Midbrain (tissue), 1 donor: ENCODE results near the gene TERT.

Experiments used
- DNase-seq: peaks from one replicate; lab custom pipeline; 2025; lab: John Stamatoyannopoulos, UW

Gene TERT

DNA sequence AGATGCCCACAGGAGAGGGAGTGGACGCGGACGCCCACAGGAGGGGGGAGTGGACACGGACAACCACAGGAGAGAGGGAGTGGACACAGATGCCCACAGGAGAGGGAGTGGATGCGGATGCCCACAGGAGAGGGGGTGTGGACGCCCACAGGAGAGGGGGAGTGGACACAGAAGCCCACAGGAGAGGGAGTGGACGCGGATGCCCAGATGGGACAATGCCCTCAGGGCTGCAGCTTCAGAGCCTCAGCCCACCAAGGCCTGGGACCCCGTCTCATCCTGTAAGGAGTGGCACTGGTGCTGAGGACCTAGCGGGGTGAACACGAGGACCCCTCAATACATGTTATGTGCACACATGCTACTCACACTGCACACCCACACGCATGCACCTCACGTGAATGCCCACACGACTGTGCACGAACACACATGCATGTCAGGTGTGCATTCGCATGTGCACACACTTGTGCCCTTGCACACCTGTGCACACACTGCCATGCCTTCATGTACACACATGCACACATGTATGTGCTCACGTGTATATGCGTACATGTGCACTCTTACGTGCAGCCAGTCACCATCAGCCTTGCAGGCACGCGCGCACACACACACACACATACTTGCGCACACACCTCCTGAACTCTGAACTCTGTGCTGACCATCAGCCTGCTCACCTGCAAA is 34.9 kb downstream of the TERT start:
- no peak for DNase-seq

DNA sequence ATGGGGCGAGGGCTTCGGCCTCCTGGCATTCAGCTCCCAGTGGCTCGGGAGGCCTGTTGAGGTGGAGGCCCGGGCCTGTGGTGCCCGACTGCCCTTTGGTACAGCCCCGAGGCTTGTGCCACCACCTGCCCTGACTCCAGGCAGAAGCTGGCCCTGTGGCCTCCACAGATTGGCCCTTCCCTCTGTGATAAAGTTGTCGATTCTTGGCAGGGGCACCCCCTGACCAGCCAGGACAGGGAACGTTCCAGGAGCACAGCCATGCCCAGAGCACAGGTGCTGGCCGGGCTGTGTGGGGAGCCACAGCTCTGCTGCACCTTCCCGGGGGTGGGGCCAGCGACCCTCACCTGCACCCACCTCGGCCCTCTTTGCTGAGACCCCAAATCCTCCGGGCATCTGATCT is 37.0 kb downstream of the TERT start:
- DNase-seq = no peak

DNA sequence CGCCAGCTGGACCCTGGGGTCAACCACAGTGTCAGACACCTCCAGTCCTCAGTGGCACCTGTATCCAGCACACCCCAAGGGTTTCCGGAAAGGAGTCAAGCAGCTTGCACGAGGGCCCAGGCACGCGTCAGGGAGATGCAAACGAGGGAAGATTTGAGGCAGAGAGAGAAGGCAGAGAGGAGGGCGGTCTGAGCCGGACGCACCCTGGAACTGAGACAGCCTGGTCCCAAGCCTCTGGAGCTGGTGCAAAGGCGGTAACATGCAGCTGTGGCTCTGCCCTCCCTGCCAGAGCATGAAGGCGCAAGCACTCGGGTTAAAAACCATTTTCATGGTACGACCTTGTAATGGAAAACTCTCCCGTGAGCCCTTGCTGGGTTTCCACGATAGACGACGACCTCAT is 37.5 kb downstream of the TERT start:
- no peak for DNase-seq

DNA sequence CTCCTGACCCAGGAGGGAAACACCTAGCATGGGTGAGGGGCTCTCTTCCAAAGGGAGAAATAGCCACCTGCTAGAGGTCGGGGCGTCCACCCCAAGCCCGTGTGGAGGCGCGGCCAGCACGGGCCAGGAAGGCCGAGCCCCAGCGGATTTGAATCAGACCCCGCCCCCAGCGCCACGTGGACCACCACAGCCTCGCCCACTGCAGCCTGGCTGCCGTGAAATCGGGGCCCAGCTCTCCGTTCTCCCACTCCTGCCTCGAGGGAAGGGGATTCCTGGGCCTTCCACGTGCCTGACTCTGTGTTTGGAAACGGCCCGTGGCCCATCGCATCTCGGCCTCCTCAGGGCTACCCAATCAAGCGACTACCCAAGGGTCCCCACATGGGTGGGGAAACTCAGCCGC is 38.1 kb downstream of the TERT start:
- DNase-seq = no peak

DNA sequence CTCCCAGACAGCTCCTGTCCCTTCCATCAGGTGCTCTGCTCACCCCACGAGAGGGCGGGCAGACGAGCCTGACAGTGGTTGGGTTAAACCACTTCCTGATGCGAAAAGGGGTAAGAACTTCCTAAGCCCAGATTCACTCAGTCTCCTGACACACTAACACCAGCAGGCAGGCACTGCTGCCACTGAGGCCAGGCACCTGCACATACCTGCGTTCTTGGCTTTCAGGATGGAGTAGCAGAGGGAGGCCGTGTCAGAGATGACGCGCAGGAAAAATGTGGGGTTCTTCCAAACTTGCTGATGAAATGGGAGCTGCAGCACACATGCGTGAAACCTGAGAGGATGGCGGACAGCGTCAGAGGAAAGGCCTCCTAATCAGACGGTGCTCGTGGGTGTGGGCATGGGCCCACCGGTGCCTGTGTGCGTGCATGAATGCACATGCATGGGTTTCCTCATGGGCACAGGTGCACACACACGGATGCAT is 39.7 kb downstream of the TERT start:
- DNase-seq = no peak

DNA sequence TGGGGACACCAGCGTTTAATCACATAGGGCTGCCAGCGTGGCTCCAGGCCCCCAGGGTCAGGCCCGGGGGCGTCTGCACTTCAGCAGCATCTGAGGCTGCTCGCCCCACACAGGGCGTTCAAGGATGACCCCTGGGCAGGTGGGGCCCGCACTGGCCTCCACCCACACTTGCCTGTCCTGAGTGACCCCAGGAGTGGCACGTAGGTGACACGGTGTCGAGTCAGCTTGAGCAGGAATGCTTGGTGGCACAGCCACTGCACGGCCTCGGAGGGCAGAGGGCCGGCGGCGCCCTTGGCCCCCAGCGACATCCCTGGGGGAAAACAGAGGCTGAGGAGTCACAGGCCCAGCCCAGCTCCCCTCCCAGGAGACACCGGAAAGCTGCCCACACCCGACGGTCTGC is 40.7 kb downstream of the TERT start:
- DNase-seq = no peak

DNA sequence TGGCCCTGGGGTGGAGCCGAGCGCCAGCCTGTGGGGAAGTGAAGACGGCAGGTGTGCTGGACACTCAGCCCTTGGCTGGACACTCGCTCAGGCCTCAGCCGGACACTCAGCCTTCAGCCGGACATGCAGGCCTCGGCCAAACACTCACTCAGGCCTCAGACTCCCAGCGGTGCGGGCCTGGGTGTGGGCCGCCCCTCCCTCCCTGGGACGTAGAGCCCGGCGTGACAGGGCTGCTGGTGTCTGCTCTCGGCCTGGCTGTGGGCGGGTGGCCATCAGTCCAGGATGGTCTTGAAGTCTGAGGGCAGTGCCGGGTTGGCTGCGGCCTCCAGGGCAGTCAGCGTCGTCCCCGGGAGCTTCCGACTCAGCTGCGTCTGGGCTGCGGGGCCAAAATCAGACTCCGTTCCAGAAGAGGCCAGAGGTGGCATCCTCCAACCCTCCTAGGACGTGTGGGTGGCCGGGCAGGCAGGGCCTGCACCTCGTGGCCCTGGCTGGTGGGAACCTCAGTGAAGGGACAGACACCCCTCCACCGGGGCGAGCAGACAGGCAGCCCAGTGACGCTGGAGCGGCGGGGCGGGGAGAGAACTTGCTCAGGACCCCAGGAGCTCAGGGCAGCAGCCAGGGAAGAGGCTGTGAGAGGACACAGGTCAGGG is 41.3 kb downstream of the TERT start:
- no peak for DNase-seq

DNA sequence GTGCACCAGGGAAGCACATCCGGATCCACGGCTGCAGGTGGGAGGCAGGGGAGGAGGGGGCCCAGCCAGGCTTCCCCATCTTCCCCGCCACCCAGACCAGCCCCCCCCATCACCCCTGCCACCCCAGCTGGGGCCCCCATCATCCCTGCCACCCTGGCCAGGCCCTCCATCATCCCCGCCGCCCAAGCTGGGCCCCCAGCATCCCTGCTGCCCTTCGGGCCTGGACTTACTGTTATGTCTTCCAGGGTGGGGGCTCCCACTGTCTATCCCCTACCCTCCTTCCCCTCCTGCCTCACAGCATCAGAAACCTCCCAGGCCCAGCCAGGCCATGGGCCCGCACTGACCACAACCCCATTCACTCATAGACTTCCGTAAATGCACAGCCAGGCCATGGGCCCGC is 42.2 kb downstream of the TERT start:
- no peak for DNase-seq

DNA sequence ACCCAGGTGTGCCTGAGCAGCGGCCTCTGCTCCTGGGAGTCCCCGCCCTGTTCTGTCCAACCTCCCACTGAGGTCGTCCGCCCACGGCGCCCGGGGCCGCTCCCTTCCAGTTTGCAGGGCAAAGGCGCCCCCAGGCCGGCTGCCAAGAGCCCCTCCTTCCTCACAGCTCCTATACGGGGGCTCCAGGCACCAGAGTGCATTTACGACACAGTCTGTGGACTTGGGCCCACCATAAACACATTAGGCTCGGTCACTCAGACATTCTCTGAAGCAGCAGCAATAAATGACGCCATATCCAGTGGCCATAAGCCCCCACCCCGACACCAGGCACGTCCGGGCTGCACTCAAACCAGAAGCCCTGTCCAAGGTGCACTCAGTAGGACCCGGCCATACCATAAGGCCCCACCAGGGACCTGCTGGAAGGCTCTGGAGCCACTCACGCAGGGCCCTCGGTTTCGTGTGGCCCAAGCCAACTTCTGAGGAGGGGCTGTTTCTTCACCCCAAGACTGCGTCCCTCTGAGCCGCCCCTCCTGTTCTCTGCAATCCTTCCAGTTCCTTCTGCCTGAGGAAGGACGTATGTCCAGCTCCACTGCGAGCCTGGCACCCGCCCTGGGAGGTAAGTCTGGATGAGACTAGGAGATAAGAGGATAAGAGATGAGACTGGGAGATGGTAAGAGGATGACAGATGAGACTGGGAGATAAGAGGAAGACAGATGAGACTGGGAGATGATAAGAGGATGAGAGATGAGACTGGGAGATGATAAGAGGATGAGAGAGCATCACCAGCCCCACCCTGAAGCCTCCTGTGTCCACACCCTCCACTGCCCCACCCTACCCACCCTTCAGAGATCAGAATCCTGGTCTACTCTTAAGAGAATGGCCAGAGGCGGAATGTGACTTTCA is 42.9 kb downstream of the TERT start:
- no peak for DNase-seq

DNA sequence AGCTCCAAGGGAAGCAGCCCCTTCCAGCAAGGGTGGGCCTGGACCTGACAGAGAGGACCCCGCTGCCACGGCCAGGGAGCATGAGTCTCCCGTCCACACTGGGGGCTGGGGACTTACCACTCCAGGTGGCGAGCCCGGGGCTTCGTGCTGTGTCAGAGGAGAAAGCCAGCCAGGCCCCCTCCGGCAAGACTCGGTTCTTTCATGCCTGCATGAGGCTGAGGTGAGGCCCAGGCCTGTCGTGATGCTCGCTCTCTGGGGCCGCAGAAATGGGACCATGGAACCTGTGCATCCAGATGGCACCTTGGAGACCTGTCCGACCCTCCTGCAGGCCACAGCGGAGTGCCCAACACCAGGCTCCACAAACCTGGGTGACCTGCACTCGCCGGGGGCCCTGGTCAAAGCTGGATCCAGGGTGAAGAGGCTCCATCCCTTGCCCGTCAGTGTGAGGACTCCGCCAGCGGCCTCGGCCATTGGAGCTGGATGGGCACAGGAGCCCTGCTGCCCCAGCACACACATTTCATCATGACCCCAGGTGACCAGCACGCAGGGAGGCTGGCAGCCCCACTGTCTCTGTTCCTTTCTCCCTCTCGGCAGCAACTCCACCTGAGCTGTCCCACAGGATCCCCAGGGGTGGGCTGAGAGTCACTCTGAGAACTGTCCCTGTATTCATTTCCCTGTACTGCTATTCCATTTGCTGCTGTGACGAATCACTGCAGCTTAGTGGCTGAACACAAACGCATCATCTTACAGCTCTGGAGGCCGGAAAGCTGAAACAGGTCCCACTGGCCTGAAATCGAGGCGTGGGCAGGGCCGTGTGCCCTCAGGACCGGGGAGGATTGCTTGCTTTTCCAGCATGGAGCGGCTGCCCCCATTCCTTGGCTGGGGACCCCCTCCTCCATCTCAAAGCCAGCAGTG is 45.2 kb downstream of the TERT start:
- DNase-seq = no peak

DNA sequence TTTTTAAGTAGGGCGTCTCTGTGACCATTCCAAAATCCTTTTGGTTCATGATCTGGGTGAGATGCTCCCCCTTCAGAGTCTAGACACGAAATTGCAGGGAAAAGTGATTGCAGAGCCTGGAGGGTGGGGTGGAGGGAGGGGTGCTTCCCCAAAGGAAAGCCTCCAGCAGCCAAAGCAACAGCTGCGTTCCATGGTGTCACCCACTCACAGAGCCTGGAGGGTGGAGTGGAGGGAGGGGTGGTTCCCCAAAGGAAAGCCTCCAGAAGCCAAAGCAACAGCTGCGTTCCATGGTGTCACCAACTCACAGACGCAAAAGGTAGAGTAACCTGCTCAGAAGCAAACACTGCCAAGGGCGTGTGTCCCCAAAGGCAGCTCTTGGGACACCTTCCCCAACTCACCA is 47.1 kb downstream of the TERT start:
- DNase-seq = no peak

DNA sequence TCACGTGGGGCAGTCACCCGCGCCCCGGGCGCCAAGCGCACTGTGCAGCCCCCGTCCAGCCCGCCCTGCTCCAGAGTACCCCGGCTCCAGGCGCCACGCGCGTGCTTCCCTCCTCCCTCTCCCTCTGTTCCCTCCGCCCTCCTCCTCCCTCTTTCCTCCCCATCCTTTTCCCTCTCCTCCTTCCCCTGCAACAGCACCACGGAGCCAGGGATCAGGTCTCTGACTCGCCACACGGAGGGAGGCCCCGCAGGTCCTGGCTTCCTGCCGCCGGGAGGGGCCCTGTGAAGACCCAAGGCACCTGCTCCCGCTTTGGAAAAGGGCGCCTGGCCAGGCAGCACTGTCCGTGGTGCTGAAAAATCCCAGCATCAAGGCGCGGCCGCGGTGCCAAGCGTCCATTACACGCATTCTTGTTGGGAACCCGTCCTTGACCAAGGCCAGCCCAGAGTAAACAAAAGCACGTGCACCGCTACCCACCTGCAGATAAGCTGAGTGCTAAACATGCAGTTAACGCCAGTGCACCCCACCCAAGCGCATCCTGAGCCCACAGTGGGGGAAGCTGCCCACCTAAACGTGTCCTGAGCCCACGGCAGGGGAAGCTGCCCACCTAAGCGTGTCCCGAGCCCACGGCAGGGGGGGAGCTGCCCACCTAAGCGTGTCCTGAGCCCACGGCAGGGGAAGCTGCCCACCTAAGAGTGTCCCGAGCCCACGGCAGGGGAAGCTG is 48.0 kb downstream of the TERT start:
- DNase-seq = no peak

DNA sequence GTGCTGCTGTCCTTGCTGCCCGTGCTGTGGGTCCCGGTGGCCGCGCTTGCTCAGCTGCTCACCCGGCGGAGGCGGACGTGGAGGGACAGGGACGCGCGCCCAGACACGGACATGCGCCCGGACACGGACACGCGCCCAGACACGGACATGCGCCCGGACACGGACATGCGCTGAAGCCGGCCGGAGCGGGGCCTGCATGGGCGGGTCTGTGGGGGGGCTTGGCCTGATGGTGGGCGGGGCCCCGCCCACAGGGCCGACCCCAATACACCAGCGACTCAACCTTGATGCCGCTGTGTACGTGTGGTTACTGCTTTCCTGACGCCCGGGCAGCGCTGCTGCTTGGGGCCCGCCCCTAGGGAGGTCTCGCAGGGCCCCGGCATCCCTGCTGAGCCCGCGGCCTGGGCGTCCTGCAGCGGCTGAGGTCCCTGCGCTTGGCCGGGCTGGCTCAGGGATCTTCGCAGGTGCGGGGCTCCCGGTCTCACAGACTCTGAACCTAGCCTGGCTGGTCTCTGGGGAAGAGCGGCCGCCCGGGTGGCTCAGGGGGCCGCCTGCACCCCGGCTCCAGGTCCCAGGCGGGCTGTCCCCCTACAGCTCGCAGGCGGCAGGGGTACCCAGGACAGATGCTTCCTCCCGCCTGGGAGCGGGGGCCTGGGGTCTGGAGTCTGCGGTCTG is 48.8 kb downstream of the TERT start:
- no peak for DNase-seq

DNA sequence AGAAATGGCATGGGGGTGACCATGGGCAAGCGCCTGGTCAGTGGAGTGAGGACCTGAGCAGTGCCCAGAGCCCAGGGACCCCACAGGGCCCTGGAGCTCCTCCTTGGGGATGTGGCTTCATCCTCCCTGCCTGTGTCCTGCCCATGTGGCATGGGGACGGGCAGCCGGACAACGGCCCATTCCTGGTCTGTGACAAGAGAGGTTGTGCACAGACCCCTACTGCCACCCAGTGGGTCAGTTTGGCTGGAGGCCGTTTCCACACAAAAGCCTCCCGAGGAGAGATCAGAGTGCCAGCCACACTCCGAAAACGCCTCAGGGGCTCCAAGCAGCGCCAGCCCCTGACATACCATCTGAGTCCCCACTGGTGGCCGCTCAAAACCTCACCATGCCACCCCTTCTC is 49.9 kb downstream of the TERT start:
- DNase-seq = no peak

DNA sequence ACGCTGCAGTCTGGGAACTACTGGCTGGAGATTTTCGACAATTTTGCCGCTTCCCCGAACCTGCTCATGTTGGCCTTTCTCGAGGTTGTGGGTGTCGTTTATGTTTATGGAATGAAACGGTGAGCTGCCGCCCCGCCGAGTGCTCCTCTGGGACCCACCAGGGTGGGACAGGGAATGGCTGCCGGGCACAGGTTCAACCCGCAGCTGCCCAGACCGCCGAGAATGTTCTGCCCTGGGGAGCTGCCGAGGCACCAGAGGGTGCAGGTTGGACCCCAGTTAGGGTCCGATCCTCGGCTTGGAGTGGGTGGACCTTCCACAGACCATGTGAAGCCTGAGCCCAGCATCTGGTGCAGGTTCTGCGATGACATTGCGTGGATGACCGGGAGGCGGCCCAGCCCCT is 50.6 kb downstream of the TERT start:
- DNase-seq = no peak

DNA sequence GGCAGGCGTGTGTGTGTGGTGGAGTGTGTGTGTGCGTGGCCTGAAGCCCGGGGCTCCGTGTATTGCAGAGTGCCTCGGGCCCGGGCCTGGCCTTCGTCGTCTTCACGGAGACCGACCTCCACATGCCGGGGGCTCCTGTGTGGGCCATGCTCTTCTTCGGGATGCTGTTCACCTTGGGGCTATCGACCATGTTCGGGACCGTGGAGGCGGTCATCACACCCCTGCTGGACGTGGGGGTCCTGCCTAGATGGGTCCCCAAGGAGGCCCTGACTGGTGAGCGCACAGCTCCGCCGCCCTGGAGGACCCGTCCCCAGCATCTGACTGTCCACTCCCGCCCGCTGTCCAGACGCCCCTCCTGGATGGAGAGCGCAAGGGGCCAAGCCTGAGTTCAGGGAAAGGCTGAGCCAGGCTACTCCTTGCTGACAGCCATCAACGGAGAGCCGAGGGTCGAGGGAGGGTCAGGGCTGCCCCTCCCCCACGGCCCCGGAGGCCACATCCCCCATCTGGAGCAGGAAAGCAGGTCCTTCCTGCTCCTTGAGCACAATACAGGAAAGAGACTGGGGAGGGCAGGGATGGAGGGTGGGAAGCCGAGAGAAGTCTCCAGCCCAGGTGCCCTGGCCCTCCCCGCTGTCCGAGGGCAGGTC is 51.3 kb downstream of the TERT start:
- no peak for DNase-seq

DNA sequence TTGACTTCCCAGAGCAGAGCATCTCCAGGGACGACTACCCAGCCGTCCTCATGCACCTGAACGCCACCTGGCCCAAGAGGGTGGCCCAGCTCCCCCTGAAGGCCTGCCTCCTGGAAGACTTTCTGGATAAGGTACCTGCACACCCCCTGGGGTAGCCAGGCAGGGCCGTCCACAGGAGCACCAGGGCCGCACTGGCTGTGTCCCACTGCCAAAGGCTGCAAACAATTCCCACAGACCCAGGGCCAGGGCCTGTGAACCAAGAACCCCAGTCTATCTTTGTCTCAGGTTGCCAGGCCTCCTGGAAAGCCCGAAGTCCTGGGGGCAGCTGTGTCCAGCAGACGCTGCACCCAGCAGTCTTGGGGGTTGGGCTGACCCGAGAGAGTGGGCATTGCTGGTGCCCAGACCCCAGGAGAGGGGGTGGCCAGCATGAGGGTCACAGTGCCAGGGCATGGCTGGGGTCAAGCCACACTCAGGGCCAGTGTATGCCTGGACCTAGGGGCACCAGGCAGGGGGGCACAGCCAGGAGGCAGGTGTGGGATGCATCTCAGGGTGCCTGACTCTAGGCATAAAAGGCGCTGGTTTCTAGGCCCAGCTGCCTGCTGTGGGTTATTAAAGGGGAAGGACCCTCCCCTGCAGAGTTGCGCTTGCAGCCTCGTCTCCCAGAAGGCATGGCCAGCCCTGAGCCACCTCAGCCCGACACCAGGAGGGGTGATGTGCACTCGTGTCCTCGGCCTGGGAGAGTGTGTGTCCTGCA is 52.0 kb downstream of the TERT start:
- no peak for DNase-seq

DNA sequence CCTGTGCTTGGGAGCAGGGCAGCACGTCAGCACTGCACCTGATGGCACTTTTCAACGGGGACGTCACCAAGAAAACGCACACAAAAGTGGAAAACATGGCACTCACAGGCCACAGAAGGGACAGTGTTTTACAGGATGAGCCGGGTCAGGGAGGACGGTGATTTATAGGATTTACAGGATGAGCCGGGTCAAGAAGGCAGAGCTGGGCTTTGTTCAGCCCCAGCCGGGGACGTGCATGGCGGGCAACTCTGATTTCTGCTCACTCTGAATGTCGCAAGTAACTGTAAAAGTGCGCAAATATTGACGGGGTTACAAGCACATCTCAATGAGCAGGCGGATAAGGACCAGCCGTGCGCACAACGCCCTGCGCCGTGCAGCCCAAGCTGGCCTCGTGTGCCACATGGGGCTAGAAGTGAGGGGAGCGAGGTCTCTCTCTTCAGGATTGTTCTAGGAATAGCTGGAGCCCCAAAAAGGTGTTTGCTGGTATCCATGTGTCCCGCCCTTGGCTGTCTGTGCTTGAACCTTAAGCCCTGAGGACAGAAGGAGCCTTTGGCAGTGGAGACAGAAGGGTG is 53.3 kb downstream of the TERT start:
- DNase-seq = no peak
